ENCODE data around the gene UGGT2. TPM values are rescaled to one million over a fixed set of nuclear protein-coding genes. Genes with fewer than 3 reads are reported as not detected.
A peak's percentile ranks its signal among the peaks of the same experiment; 100 is the strongest.
"Not testable (repeated sequence)": the region's sequence is repeated elsewhere in the genome, so short reads cannot be mapped to it uniquely, and the experiment has no call there.

Gene UGGT2
- polyA plus RNA-seq, 4 donors: 32.1 to 55.9 (median 38.0) TPM

DNA sequence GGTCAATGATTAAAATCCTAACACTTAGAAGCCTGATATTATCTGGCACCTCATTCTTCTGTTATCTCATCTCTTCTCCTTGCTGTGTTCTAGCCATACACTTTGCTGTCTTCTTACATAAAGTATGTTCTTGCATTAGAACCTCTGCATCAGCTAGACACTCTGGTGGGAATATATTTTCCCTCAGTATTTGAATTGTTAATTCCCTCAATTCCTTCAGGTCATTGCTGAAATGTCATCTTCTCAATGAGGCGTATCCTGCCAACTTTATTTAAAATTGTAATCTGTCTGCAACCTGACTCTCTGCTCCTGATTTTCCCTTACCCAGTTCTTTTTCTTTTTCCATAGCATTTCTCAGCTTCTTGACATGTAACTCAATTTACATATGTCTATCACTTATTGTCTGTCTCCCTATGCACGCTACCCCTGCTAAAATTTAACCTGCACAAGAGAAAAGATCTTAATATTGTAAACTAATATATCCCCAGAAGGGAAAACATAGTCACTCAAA lies 138.2 kb downstream of the UGGT2 start:
- no peak for DNase-seq (ENCODE audit: low read depth in 4 of 4, low spot score in 2 of 4)

DNA sequence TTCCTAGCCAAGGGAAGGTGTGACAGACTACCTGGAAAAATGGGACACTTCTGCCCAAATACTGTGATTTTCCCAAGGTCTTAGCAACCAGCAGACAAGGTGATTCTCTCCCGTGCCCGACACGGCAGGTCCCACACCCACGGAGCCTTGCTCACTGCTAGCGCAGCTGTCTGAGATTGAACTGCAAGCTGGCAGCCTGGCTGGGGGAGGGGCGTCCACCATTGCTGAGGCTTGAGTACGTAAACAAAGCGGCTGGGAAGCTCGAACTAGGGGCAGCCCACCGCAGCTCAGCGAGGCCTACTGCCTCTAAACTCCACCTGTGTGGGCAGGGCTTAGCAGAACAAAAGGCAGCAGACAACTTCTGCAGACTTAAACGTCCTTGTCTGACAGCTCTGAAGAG lies 146.2 kb downstream of the UGGT2 start:
- DNase-seq (ENCODE audit: low read depth in 4 of 4, low spot score in 2 of 4): no peak

DNA sequence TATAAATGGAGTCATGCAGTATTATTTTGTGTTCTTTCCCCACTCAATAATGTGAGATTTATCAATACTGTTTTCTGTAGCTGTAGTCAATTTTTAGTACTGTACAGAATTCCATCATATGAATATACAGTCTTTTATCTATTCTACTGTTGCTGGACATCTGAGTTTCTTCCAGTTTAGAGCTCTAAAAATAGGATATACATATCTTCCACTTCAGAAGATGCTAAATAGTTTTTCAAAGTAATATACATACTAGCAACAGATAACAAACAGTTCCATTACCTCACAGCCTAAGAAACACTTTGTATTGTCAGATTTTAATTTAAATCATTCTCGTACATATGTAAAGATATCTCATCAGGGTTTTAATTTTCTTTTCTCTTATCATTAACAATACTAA lies 149.6 kb downstream of the UGGT2 start:
- DNase-seq (ENCODE audit: low read depth in 4 of 4, low spot score in 2 of 4): no peak

DNA sequence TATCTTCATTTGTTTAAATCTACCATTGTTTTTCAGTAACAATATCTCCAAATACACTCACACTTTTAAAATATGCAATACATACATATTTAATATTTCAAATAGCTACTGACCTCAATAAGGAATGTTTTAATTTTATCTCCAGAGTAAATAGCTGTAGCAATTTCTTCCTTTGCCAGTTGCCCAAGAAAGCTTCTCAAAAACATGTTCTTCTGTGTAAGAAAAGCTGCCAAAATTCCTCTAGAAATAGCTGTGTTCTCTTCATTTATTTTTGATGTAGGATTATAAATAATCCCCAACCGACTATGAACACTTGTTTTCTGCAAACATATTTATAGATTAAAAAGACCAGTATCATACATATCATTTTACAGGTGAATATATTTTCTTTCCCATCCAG lies 150.5 kb downstream of the UGGT2 start:
- no peak for DNase-seq (ENCODE audit: low read depth in 4 of 4, low spot score in 2 of 4)

DNA sequence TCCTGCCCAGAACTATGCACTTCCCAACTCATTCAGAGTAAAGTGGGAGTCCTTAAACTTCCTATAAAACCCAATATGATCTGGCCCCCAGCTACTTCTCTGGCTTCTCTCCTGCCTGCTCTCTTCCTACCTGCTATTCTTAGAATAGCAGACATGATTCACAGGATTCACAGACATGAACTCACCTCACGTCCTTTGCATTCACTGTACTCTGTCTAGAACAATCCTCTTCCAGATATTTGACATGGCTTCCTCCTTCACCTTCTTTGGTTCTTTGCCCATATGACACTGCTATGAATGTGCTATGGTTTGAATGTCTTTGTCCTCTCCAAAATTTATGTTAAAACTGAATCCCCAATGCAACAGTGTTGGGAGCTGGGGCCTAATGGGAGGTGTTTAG lies 154.9 kb downstream of the UGGT2 start:
- DNase-seq (ENCODE audit: low read depth in 4 of 4, low spot score in 2 of 4): no peak

DNA sequence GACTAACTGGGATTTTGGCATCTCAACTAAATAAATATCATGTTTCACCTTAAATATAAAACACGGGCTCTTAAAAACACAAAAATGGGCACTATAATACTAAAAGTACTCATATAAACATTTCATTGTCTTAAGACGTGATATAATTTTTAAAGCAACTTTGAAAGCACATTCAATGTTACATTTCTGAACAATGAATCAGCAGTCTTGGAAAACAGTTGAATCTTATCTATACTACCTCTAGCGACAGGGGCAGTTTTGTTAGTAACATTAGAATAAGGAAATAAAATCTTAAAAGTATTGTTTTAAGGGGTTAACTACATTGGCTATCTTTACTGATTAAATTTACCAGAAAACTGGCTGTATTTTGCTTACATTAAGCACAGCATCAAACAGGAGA lies 156.9 kb downstream of the UGGT2 start:
- no peak for DNase-seq (ENCODE audit: low read depth in 4 of 4, low spot score in 2 of 4)

DNA sequence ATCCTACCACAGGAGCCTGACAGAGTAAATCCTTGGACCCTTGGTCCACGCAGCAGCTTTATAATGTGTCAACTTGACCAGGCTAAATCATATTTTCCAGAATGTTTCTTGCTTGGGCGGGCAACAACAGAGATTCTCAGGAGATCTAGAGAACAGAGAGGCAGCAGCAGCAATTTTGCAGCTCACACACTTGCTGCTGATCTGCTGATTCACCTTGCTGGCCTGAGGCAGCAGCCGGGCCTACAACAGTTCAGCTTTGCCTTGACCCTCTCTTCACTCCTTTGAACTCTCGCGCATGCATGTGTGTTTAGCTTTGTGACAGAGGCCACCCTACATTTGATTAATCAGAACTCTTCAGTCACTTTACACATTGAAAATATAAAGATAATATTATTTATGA lies 159.3 kb downstream of the UGGT2 start:
- no peak for DNase-seq (ENCODE audit: low read depth in 4 of 4, low spot score in 2 of 4)

DNA sequence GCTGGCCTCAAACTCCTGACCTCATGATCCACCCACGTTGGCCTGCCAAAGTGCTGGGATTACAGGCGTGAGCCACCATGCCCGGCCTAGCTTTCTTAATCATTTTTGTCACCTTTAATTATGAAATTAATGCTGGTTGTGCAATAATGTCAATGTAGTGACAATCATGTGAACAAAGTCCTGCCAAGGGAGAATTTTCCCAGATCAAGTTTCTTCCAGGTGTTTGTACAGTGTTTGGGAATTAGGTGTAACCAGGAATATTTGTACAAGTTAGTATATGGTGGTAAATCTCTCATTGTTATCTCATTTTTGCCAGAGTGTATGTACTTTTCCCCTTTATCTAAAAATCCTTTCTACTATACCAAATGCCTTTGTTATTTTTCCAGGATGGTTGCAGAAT lies 171.1 kb downstream of the UGGT2 start:
- DNase-seq (ENCODE audit: low read depth in 4 of 4, low spot score in 2 of 4): no peak

DNA sequence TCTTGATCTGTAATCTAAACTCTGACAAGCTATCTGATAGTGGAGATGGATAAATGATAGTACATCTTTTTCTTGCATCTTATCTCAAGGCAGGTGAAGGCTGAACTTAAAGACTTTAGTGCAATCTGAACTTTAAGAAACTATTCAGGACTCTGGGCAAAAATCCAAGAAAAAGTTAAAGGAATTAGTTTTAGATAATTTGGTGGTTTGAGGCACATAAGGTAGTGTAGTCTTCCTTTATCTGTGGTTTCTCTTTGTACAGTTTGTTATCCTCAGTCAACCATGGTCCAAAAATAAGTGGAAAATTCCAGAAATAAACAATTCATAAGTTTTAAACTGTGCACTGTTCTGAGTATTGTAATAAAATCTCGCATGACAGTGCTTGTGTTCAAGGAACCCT lies 172.9 kb downstream of the UGGT2 start:
- DNase-seq (ENCODE audit: low read depth in 4 of 4, low spot score in 2 of 4): no peak

DNA sequence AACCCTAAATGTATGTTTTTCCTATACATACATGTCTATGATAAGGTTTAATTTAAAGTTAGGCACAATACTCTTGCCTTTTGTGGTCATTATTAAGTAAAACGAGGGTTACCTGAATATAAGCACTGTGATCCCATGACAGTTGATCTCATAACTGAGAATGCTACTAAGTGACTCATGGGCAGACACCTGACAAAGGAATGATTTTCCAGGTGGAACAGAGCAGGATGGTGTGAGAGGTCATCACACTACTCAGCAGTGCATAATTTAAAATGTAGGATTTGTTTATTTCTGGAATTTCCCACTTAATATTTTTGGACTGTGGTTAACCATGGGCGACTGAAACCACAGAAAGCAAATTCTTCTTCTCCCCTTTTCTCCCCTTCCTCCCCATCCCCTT lies 178.9 kb downstream of the UGGT2 start:
- DNase-seq (ENCODE audit: low read depth in 4 of 4, low spot score in 2 of 4): no peak

DNA sequence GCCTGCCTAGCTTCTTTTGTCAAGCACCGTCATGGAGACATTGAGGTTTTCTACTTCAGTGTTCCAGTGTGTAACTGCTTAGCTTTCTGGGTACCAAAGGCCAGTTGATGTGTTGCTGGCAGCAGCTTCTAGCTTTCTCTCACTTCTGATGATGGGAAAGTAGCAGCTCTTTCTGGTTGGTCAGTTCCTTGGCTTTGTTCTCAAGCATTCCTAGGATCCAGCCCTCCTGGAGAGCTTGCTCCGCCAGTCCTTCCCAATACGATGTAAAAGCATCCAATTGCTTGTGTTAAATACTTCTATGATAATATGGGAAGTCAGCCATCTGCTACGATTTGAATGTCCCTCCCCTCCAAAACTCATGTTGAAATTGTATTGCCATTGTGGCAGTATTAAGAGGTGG lies 182.8 kb downstream of the UGGT2 start:
- no peak for DNase-seq (ENCODE audit: low read depth in 4 of 4, low spot score in 2 of 4)

DNA sequence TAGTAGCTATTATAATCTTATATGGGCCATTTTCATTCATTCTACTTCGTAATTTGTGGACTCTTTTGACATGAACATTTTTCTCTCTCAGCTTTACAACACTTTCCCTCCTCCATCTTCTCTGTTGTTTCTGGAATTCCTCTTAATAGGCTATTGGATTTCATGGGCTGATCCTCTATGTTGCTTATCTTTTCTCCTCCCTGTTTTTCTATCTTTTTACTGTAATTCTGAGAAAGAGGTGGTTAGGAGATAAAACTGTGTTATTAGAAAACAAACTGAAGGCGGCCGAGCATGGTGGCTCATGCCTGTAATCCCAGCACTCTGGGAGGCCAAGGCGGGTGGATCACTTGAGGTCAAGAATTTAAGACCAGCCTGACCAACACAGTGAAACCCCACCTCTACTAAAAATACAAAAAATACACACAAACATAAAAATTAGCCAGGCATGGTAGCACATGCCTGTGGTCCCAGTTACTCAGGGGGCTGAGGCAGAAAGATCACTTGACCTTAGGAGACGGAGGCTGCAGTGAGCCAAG lies 188.1 kb downstream of the UGGT2 start:
- DNase-seq (ENCODE audit: low read depth in 4 of 4, low spot score in 2 of 4): peak in 1 of 4 donors; percentile 10

DNA sequence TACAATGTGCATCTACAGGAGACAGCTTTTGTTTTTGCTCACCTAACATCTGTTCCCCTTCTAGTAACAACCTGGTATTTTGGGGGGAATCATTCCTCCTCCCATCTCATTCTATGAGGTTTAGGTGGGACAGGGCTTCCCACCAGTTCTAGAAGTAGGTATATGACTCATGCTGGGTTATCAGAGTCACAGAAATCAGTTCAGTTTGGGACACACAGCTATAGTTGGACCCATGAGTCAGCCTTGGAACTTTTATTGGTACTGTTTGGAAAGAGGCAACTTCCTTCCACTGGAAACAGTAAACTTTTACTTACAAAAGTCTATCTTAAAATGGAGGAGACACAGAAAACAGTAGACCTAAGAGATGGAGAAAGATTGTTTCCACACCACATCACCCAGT lies 190.8 kb downstream of the UGGT2 start:
- DNase-seq (ENCODE audit: low read depth in 4 of 4, low spot score in 2 of 4): no peak

DNA sequence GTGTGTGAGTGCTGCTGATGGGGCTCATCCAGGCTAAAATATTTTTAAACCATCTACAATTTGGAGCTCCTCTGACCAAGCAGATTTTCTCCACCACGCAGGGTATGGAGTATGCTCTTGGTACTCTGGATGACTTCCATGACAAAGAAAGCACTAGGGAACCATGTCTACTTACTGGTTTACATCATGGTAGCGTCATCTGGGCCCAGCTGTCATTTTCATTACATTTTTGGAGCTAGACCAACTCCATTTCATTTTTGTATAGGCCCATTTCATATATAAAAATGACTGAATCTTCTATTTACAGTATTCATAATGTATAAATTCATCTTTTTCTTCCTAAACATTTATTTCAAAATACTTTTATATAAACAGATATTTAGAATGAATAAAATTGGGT lies 191.9 kb downstream of the UGGT2 start:
- DNase-seq (ENCODE audit: low read depth in 4 of 4, low spot score in 2 of 4): no peak

DNA sequence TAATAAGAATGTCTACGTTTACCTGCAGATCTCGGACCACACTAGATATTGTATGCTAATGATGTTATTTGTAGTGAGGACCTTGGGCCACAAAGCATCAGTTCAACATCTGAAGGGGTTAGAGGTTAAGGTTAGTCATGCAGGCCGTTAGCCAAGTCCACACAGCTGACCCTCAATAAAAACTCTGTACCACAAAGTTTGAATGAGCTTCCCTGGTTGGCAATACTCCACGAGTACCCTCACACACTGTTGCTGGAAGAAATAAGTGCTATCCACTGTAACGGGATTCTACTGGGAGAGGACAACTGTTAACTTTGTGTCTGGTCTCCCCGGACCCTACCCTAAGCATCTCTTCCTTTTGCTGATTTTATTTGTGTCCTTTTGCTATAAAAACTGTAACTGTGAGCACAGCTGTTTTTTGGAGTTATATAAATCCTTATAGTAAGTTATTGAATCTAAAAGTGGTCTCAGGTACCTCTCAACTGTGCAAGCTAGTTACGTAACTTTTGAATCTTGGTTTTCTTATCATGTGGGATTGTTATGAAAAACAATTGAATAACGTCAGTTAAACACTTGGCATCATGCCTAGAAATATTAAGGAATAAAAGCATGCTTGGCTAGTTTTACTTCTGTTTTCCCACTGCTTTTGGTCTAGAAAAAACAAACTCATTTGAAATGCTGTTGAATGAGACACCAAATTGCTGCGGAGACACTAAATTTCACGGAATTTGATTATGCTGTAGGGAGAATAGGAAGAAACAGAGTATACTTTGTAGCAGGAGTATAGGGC lies 194.7 kb downstream of the UGGT2 start:
- peak in 1 of 4 donors; percentile 7 for DNase-seq (ENCODE audit: low read depth in 4 of 4, low spot score in 2 of 4)

DNA sequence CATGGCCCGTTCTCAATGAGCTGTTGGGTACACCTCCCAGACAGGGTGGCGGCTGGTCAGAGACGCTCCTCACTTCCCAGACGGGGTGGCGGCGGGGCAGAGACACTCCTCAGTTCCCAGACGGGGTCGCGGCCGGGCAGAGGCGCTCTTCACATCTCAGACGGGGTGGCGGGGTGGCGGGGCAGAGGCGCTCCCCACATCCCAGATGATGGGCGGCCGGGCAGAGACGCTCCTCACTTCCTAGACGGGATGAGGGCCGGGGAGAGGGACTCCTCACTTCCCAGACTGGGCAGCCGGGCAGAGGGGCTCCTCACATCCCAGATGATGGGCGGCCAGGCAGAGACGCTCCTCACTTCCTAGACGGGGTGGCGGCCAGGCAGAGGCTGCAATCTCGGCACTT lies 207.5 kb downstream of the UGGT2 start:
- not testable (repeated sequence) for DNase-seq (ENCODE audit: low read depth in 4 of 4, low spot score in 2 of 4)

DNA sequence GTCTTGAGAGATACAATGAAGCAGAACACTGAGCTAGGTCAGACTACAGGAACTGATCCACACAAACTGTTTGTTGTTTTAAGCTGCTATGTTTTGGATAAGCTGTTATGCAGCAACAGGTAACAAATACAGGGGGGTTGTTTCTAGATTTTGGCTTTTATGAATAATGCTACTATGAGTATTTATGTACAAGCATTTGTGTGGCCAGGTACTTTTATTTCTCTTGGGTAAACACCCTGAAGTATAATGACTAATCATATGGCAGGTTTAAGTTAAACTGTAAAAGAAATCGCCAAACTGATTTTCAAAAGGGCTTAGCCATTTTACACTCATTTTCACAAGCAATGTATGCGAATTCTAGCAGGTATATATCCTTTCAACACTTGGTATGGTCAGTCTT lies 210.3 kb downstream of the UGGT2 start:
- no peak for DNase-seq (ENCODE audit: low read depth in 4 of 4, low spot score in 2 of 4)

DNA sequence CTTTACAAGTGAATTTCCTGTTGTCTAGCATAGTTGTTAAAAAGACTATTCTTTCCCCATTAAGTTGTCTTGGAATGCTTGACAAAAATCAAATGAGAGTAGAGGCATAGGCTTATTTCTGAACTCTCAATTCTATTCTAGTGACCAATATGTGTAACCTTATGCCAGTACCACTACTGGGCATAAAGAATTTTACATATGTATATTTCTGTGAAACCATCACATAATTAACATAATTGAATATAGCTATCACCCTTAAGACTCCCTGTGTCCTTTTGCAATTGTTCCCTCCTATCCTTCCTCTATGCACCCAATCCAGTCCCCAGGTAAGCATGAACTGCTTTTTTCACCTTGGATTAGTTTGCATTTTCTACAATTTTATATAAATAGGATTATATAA lies 211.3 kb downstream of the UGGT2 start:
- DNase-seq (ENCODE audit: low read depth in 4 of 4, low spot score in 2 of 4): no peak

DNA sequence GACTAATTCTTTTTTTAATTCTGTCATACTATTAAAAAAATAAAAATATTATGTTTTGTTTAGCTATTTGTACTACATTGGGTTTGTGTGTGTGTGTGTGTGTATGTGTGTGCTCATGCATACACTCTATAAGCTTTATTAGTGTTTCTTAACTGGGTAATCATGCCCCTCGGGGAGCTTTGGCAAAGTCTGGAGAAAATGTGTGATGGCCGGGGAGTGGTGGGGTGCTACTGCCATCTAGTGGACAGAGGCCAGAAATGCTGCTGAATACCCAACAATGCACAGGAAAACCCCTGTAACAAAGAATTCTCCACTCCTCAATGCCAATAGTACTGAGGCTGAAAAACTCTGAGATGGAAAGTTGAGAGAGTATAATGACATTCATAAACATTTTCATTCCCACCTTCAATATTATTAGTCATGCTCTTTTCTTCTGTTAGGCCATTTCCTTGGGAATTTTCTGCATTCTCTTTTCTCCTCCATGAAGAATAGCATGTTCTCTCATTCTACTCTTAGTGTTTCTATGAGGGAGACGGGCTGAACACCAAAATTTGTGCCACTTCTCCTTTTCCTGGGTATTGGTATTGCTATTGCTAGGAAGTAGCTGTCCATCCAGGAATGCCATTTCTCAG lies 219.0 kb downstream of the UGGT2 start:
- DNase-seq (ENCODE audit: low read depth in 4 of 4, low spot score in 2 of 4): peak in 3 of 4 donors; percentile 44 to 63 (median 52)

DNA sequence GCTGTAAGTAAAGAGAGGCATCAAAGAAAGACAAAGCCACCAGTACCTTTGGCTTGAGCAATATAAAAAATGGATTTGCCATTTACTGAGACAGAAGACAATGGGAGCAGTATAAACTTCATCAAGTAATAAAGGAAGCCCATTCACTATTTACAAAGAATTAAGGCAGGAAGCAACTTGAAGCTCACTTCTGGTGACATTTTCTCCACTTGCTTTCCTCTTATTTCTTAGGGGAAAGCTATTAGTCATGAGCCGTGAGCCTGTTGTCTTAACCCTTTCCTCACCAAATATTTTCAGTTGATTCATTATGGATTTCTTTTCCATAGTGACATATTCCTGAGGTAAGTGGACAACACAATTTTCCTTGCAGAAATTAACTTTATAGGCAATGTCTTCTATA lies 219.5 kb downstream of the UGGT2 start:
- DNase-seq (ENCODE audit: low read depth in 4 of 4, low spot score in 2 of 4): no peak

DNA sequence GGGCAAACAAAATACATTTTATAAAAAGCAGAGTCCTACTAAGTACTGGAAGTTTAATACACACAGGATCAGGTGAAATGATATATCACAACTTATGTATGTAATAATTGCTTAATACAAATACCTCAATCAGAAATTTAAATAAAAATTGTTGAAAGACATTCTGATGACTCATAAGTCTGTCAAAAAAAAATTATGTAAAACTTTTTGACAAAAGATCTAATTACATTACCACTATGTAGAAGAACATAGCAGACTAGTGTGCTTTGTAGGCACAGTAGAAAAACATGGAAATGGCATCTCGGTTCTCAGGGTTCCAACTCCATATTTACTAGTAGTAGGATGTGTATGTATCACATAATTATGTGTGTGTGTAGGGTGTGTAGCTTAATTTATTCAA lies 220.1 kb downstream of the UGGT2 start:
- no peak for DNase-seq (ENCODE audit: low read depth in 4 of 4, low spot score in 2 of 4)

DNA sequence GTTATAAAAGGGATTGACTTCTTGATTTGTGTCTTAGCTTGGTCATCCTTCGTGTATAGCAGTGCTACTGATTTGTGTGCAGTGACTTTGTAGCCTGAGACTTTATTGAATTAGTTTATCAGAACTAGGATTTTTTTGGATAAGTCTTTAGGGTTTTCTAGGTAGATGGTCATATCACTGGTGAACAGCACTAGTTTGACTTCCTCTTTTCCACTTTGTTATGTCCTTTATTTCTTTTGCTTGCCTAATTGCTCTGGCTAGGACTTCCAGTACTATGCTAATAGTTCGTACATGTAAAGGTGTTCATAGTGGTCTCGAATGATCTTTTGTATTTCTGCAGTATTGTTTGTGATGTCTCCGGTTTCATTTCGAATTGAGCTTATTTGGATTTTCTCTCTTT lies 230.9 kb downstream of the UGGT2 start:
- DNase-seq (ENCODE audit: low read depth in 4 of 4, low spot score in 2 of 4): no peak
